Measurements from ENCODE around the gene AHCYL2.
"Not testable (repeated sequence)": the region's sequence is repeated elsewhere in the genome, so short reads cannot be mapped to it uniquely, and the experiment has no call there.

The AHCYL2 gene

GRCh38 chr7:129405527-129405926 is 180.7 kb downstream of the AHCYL2 start:
- in situ Hi-C loops (cut with HindIII; ENCODE audit: low sequenced_read_pairs) = no loop called here

GRCh38 chr7:129410238-129410637 is 185.4 kb downstream of the AHCYL2 start:
- in situ Hi-C loops (cut with HindIII; ENCODE audit: low sequenced_read_pairs) = not testable (repeated sequence)

DNA sequence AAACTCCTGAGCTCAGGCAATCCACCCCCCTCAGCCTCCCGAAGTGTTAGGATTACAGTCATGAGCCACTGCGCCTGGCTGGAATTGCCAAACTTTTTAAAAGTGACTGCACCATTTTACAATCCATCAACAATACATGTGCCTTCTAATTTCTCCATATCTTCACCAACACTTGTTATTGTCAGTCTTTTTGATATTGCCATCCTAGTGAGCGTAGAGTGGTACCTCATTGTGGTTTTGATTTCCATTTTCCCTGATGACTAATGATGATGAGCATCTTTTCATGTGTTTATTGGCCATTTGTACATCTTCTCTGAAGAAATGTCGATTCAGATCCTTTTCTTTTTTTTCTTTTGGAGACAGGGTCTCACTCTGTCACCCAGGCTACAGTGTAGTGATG is 187.7 kb downstream of the AHCYL2 start:
- in situ Hi-C loops (cut with HindIII; ENCODE audit: low sequenced_read_pairs) = no loop called here

GRCh38 chr7:129417073-129417472 is 192.2 kb downstream of the AHCYL2 start:
- in situ Hi-C loops (cut with HindIII; ENCODE audit: low sequenced_read_pairs) = no loop called here

DNA sequence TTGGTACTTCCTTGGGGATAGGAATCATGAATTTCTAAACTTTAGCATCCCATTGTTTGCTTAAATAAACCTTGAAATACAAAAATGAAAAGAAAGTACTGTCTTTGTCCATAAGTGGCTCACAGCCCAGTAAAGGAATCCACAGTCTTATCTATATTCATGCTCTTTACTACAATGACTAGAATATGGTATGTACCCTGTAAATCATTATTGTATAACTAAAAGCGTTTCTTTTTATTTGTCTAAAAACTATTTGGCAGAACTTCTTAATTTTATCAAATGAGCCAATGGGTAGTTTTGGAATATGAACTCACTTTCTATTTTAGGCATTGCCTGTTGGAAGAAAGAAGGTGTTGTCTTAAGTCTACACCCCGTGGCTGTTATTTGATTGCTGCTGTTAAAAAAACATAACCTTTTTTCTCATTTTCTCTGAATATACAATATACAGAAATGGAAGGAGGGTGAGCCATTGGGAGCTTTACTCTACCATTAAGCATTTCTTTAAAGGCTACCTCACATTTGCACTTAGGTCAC is 197.0 kb downstream of the AHCYL2 start:
- in situ Hi-C loops (cut with HindIII; ENCODE audit: low sequenced_read_pairs) = no loop called here

GRCh38 chr7:129422727-129423126 is 197.9 kb downstream of the AHCYL2 start:
- in situ Hi-C loops (cut with HindIII; ENCODE audit: low sequenced_read_pairs) = no loop called here

- in situ Hi-C loops (cut with HindIII; ENCODE audit: low sequenced_read_pairs) = no loop called here
Observed at GRCh38 chr7:129423700-129424410, 199.0 kb downstream of the AHCYL2 start.

DNA sequence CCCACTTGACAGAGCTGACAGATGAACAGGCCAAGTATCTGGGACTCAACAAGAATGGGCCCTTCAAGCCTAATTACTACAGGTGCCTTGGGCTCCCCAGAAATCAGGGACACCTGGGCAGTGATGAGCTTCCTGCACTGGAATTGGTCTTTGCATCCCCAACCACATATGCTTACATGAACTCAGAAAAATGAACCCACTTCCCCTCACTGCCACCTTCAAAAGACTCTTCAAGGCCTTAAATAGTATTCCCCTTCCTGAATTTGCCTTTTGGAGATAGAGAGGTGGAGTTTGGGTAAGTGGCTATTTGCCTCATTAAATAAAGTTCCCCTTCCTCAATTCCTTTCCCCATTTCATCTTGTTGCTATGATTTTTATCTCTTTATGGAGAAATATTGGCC is 201.7 kb downstream of the AHCYL2 start:
- in situ Hi-C loops (cut with HindIII; ENCODE audit: low sequenced_read_pairs) = no loop called here

DNA sequence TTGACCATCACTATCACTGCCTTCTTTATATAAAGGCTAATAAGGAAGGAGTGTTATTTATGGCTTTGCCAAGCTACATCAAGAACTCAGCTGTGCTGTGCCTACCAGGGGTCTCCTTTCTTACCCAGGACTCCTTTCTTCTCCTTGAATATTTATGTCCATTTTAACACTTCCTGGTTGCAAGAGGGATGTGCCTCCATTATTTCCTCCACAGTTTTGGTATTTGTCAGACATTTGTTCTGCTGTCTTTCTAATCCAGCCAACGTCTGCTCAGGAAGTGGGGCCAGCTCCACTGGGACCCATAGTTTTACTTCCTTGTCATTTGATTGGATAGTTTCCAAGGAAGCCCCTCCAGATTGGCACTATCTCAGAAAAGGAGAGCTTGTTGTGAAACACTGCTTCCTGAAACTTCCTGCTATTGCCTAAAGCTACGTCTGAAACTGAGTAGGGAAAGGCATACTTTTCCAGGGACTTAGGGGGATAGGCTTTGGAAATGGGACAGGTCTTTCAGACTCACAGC is 202.8 kb downstream of the AHCYL2 start:
- in situ Hi-C loops (cut with HindIII; ENCODE audit: low sequenced_read_pairs) = no loop called here

DNA sequence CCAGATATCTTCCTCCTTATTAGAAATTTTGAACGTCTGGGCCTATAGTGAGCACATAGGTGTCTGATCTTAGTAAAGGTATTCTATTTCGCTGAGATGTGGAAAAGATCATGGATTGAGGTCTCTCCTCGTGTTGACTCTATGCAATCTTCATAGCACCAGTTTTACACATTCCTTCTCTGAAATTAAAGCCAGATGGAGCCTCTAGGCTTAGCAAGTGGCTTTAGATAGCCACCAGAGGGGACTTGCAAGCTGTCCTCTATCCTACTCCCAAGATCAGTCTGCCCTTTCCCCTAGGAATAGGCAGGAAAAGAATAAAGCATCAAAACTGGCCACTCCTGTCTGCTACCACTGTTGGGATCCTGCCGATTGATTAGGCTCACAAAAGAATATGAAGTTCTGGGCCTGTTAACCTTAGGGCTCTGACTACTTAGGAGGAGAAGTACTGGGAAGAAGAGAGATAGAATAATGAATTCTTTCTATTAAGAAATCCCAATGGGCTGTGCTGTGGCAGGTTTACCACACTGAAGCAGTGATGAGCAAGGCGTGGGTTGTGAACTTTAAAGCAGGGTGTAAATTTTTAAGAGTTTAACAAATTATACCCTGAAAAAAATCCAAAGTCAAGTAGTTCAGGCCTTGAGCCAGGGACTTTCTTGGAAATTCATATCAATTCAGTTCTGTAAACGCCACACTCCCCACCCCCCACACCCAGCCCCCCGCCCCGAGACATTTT is 207.2 kb downstream of the AHCYL2 start:
- in situ Hi-C loops (cut with HindIII; ENCODE audit: low sequenced_read_pairs) = no loop called here

DNA sequence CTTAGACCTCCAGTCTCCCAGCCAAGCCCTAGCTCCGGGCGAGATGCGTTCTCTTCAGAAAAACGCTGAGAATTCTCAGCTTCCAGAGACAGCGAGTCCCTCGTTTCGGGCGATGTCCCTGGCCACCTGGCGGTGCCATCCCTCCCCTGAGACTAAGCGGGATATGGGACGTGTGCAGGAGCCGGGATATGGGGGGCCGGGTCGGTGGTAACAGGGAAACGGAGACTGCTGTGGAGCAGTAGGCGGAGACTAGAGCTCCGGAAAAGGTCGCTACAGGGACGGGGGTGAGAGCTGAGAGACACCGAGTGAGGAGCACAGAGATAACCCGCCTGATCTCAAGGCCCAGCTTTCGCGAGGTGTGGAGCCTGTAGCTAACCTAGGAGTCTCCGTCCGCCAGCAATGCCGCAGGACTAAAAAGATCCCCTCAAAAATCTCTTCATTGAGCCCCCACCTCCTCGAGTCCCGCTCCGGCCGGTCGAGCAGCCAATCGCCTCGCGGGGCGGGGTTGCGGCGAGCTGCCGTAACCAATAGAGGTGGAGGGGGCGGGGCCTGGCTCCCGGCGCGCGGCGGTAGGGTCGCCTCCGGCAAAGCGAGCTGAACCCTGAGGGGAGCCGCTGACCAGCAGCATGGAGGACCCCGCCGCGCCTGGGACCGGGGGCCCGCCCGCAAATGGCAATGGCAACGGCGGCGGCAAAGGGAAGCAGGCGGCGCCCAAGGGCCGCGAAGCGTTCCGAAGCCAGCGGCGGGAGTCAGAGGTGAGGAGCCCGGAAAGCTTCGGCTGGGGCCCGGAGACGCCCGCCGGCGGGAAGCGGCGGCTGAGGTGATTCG is 209.2 kb downstream of the AHCYL2 start, which contains the start of gene STRIP2:
STRIP2 (plus strand) TSS at position 586 of the 828 bp plus-strand sequence; CDS start at position 627, 41 bp downstream.
- in situ Hi-C loops (cut with HindIII; ENCODE audit: low sequenced_read_pairs) = no loop called here

- in situ Hi-C loops (cut with HindIII; ENCODE audit: low sequenced_read_pairs) = no loop called here
Observed at GRCh38 chr7:129434675-129435318, 210.0 kb downstream of the AHCYL2 start.

DNA sequence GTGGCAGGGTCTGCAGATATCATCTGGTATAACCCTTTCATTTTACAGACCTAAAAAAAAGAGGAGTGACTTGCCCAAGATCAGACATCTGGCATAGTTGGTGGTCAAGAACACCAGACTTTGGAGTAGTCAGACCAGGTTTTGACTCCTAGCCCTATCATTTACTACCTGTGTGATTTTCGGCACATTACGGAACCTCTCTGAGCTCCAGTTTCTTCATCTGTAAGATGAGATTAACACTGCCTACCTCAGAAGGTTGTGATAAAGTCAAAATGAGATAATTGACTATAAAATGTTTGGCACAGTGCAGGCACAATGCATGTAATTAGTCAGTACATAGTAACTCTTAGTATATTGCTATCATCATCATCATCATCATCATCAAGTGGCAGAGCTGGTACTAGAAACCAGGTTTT is 210.6 kb downstream of the AHCYL2 start:
- in situ Hi-C loops (cut with HindIII; ENCODE audit: low sequenced_read_pairs) = no loop called here

- in situ Hi-C loops (cut with HindIII; ENCODE audit: low sequenced_read_pairs) = no loop called here
Observed at GRCh38 chr7:129436335-129436923, 211.6 kb downstream of the AHCYL2 start.

DNA sequence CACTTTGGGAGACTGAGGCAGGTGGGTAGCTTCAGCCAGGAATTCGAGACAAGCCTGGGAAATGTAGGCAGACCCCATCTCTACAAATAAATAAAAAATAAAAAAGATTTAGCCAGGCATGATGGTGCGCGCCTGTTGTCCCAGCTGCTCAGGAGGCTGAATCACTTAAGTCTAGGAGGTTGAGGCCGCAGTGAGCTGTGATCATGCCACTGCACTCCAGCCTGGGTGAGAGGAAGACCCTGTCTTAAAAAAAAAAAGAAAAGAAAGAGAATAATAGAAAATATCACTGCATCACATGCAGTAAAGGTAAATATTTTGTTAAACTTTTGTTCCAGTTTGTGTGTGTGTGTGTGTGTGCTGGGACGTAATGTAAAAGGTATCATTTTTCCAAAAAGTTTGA is 212.4 kb downstream of the AHCYL2 start:
- in situ Hi-C loops (cut with HindIII; ENCODE audit: low sequenced_read_pairs) = no loop called here

DNA sequence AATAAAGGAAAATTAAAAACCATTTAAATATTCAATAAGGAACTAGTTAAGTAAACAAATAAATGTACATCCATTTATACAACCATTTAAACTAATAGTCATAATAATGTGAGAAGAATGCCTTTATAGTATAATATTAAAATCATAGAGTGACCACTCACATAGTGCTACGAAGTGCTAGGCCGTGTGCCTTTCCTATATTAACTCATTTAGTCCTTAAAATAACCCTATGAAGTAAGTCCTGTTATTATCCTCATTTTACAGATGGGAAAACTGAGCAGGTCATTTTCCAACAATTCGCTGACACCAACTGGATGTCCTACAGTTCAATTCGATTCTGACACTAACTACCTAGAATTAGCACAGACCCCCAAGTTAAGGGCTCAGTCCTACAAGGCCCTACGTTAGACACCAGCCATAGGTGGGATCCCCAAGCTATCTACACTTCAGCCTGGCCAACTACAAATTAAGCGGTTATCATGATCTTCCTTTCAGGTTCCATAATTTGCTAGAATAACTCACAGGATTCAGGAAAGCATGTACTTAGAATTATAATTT is 213.5 kb downstream of the AHCYL2 start:
- in situ Hi-C loops (cut with HindIII; ENCODE audit: low sequenced_read_pairs) = no loop called here

- in situ Hi-C loops (cut with HindIII; ENCODE audit: low sequenced_read_pairs) = no loop called here
Observed at GRCh38 chr7:129438839-129439651, 214.2 kb downstream of the AHCYL2 start.

- in situ Hi-C loops (cut with HindIII; ENCODE audit: low sequenced_read_pairs) = no loop called here
Observed at GRCh38 chr7:129439963-129440625, 215.3 kb downstream of the AHCYL2 start.
